ENCODE measurements around the gene COL23A1. TPM values are rescaled to one million over a fixed set of nuclear protein-coding genes. Genes with fewer than 3 reads are reported as not detected.

Gene COL23A1
- total and polyA plus RNA-seq, 2 experiments from 2014 or later = 4.8 to 8.2 TPM

DNA sequence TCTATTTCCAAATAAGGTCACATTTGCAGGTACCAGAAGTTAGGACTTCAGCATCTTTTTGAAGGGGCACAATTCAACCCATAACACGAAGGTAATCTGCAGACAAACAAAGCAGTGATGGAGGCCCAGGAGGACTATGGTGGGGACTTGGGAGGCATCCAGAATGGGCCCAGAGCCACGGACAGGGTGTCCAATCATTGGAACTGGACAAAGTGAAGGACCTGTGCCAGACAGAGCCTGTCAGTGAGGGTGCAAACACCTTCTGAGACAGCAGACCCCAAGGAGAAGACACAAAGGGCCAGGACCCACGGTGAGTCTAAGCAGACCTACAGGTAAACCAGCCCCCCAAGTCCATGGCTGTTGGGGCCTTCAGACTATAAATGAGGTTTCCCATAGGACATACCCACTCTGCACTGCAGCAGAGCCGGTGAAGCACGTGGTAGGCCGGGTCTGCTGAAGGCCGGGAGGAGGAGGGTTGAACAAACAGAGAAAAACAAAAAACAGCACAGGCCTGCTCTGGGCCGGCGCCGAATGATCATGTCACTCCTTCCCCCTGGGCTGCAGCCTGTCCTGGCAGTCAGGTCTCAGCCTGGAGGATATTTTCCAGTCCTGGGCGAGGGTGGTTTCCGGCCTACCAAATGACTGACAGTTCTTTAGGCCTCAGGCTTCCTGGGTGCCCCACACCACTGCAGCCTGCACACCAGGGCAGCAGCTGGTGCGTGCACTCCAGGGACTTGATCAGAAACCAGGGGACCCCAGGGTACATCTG, 84.4 kb downstream of the COL23A1 start:
- 0 out of 2 replicates have a peak, but pooled peaks cover 4% of the 10 kb centered on the region for H4K20me1 ChIP-seq (replicated peaks; ENCODE audit: insufficient read depth)
- peaks cover 10% of the 10 kb centered on the region for H3K36me3 Mint-ChIP-seq (ENCODE audit: low read depth)
- no peaks in the 10 kb centered on the region for H3K4me1 Mint-ChIP-seq
- DNase-seq (ENCODE audit: low spot score) (no peak), ATAC-seq (no peak)
- no peak overlapping the region for H3K27ac Mint-ChIP-seq
- H3K9me3 Mint-ChIP-seq = peaks cover 19% of the 10 kb centered on the region
- H3K4me2 ChIP-seq = no peak overlapping the region
- H3K4me3 Mint-ChIP-seq = no peak overlapping the region
- no peaks in the 10 kb centered on the region for H3K79me2 ChIP-seq (replicated peaks; ENCODE audit: insufficient read depth)
- H2AFZ ChIP-seq = no peak overlapping the region
- H3K9me2 ChIP-seq (ENCODE audit: insufficient read depth) = peaks cover 4% of the 10 kb centered on the region; the same call in 1 of the 2 replicates
- H3K4me1 ChIP-seq (ENCODE audit: insufficient read depth) = no peaks in the 10 kb centered on the region
- H3K27ac ChIP-seq (ENCODE audit: low read depth) = no peak overlapping the region
- no peak overlapping the region for H3K4me3 ChIP-seq
- TF ChIP-seq EZH2phosphoT487 (IDR thresholded peaks at IDR 0.05; ENCODE audit: unreplicated experiment) = no peak
- no peak for TF ChIP-seq JUNB (IDR thresholded peaks at IDR 0.05; ENCODE audit: unreplicated experiment)
- TF ChIP-seq POLR2AphosphoS5 (IDR thresholded peaks at IDR 0.05; ENCODE audit: low read depth) = no peak
- TF ChIP-seq ZNF114 (CRISPR knock-in tag; IDR thresholded peaks at IDR 0.05) = no peak
- no peak for TF ChIP-seq CREB1 (CRISPR knock-in tag; IDR thresholded peaks at IDR 0.05; ENCODE audit: low read depth)
- no peak for TF ChIP-seq REST (IDR thresholded peaks at IDR 0.05; ENCODE audit: unreplicated experiment)
- peaks cover 3% of the 10 kb centered on the region for H3K27me3 Mint-ChIP-seq (ENCODE audit: insufficient read depth, low read depth, poor library complexity)
- no peaks in the 10 kb centered on the region for H3K27me3 ChIP-seq (ENCODE audit: insufficient read depth)
- no peaks in the 10 kb centered on the region for H3K36me3 ChIP-seq (ENCODE audit: insufficient read depth)
- H3F3A ChIP-seq (replicated peaks; ENCODE audit: low read depth) = no peaks in the 10 kb centered on the region

GRCh38 chr5:178504340-178504960, 85.7 kb downstream of the COL23A1 start:
- DNase-seq (ENCODE audit: low spot score) (no peak), ATAC-seq (no peak)
- Mint-ChIP-seq H3K36me3 (ENCODE audit: low read depth) (peaks cover 5% of the 10 kb centered on the region), H3K4me1 (no peaks in the 10 kb centered on the region), H3K9me3 (peaks cover 14% of the 10 kb centered on the region), H3K27ac (no peak overlapping the region), H3K27me3 (ENCODE audit: insufficient read depth, low read depth, poor library complexity) (peaks cover 6% of the 10 kb centered on the region), H3K4me3 (no peak overlapping the region)
- no peaks in the 10 kb centered on the region for H3F3A ChIP-seq (replicated peaks; ENCODE audit: low read depth)
- no peak overlapping the region for H2AFZ ChIP-seq
- peaks cover 4% of the 10 kb centered on the region; the same call in 1 of the 2 replicates for H3K9me2 ChIP-seq (ENCODE audit: insufficient read depth)
- H3K4me3 ChIP-seq = no peak overlapping the region
- H3K4me2 ChIP-seq = no peak overlapping the region
- 0 out of 2 replicates have a peak, but pooled peaks cover 4% of the 10 kb centered on the region for H4K20me1 ChIP-seq (replicated peaks; ENCODE audit: insufficient read depth)
- no peaks in the 10 kb centered on the region for H3K79me2 ChIP-seq (replicated peaks; ENCODE audit: insufficient read depth)
- H3K4me1 ChIP-seq (ENCODE audit: insufficient read depth) = no peaks in the 10 kb centered on the region
- no peak overlapping the region for H3K27ac ChIP-seq (ENCODE audit: low read depth)
- no peaks in the 10 kb centered on the region for H3K27me3 ChIP-seq (ENCODE audit: insufficient read depth)
- no peaks in the 10 kb centered on the region for H3K36me3 ChIP-seq (ENCODE audit: insufficient read depth)
- TF ChIP-seq ZNF114 (CRISPR knock-in tag; IDR thresholded peaks at IDR 0.05) (no peak), STAT1 (IDR thresholded peaks at IDR 0.05; ENCODE audit: unreplicated experiment) (no peak), CTCF (conservative IDR thresholded peaks at IDR 0.05; ENCODE audit: low read depth in 2 of 2) (no peak), POLR2AphosphoS5 (IDR thresholded peaks at IDR 0.05; ENCODE audit: low read depth) (no peak), NANOG (IDR thresholded peaks at IDR 0.05; ENCODE audit: borderline replicate concordance) (no peak), REST (IDR thresholded peaks at IDR 0.05; ENCODE audit: unreplicated experiment) (no peak), EZH2phosphoT487 (IDR thresholded peaks at IDR 0.05; ENCODE audit: unreplicated experiment) (no peak)
- TF ChIP-seq, protein P1, sequence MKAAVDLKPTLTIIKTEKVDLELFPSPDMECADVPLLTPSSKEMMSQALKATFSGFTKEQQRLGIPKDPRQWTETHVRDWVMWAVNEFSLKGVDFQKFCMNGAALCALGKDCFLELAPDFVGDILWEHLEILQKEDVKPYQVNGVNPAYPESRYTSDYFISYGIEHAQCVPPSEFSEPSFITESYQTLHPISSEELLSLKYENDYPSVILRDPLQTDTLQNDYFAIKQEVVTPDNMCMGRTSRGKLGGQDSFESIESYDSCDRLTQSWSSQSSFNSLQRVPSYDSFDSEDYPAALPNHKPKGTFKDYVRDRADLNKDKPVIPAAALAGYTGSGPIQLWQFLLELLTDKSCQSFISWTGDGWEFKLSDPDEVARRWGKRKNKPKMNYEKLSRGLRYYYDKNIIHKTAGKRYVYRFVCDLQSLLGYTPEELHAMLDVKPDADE (IDR thresholded peaks at IDR 0.05) = no peak

All from GM23338 (cell line).